IMR-90 (cell line): ENCODE results near the gene MMP25. TPM values are rescaled to one million over a fixed set of nuclear protein-coding genes. Genes with fewer than 3 reads are reported as not detected.

Source experiments
- ATAC-seq: fragments of 200-7000 bp; cut with Tn5 transposase; 2 replicates; pipeline ENCODE4 v1.9.1; 2020; ENCODE audit warnings: low read depth, mild to moderate bottlenecking, moderate library complexity
- BruUV-seq: library from RNA; stranded (reverse); fragments of 400-500 nt; replicated peaks from 2 replicates; lab custom pipeline; 2021; lab: Mats Ljungman, UMichigan
- CTCF ChIA-PET: fragments of 300-600 bp; formaldehyde crosslinking; extraction: SDS; loops from one replicate; lab custom pipeline; 2021; ENCODE audit warnings: antibody characterized with exemption; lab: Yijun Ruan, JAX
- POLR2A ChIA-PET: fragments of 300-600 bp; sonication (Branson Sonifier 250); formaldehyde crosslinking; loops from one replicate; lab custom pipeline; 2022; ENCODE audit warnings: antibody characterized with exemption; ENCODE audit not compliant: unreplicated experiment; lab: Charles Lee
- DNase-seq: peaks from one replicate; pipeline ENCODE4 v3.0.0; 2013
- H2AFZ ChIP-seq: replicated peaks from 2 replicates; pipeline ENCODE3; 2013; ENCODE audit warnings: low read length, mild to moderate bottlenecking; ENCODE audit not compliant: poor library complexity
- H2AK5ac ChIP-seq: 2 replicates; pipeline ENCODE4 v1.6.1; 2013; ENCODE audit warnings: low read depth, low read length, inconsistent platforms
- H2AK9ac ChIP-seq: replicated peaks from 2 replicates; pipeline ENCODE3; 2013; ENCODE audit warnings: mild to moderate bottlenecking, low read depth, low read length, moderate library complexity; ENCODE audit not compliant: poor library complexity
- H2BK120ac ChIP-seq: 2 replicates; pipeline ENCODE4 v1.6.1; 2013; ENCODE audit warnings: low read depth, low read length, inconsistent platforms
- H2BK15ac ChIP-seq: 3 replicates; pipeline ENCODE4 v1.6.1; 2013; ENCODE audit warnings: low read depth, low read length, inconsistent platforms
- H2BK20ac ChIP-seq: 2 replicates; pipeline ENCODE4 v1.6.1; 2013; ENCODE audit warnings: low read depth, mild to moderate bottlenecking, inconsistent platforms, low read length, moderate library complexity
- H2BK5ac ChIP-seq: 2 replicates; pipeline ENCODE4 v1.6.1; 2013; ENCODE audit warnings: mild to moderate bottlenecking, low read depth, low read length, inconsistent platforms; ENCODE audit not compliant: poor library complexity, severe bottlenecking
- H3K14ac ChIP-seq: replicated peaks from 2 replicates; pipeline ENCODE4 v1.6.1; 2013; ENCODE audit warnings: low read depth, low read length, inconsistent platforms
- H3K18ac ChIP-seq: 2 replicates; pipeline ENCODE4 v1.6.1; 2013; ENCODE audit warnings: low read depth, low read length, control low read depth
- H3K23ac ChIP-seq: 2 replicates; pipeline ENCODE4 v1.6.1; 2013; ENCODE audit warnings: low read depth, low read length, inconsistent platforms
- H3K27ac ChIP-seq: 2 replicates; pipeline ENCODE4 v1.5.1; 2013; ENCODE audit warnings: mild to moderate bottlenecking, control low read depth, low read length; ENCODE audit not compliant: insufficient read depth
- H3K27me3 ChIP-seq: 2 replicates; pipeline ENCODE4 v1.6.1; 2013; ENCODE audit warnings: low read length; ENCODE audit not compliant: control insufficient read depth, insufficient read depth
- H3K36me3 ChIP-seq: 2 replicates; pipeline ENCODE4 v1.6.1; 2013; ENCODE audit warnings: low read length, mixed read lengths; ENCODE audit not compliant: control insufficient read depth, insufficient read depth
- H3K4ac ChIP-seq: 2 replicates; pipeline ENCODE4 v1.6.1; 2013; ENCODE audit warnings: low read depth, low read length, inconsistent platforms
- H3K4me1 ChIP-seq: 2 replicates; pipeline ENCODE4 v1.6.1; 2013; ENCODE audit warnings: low read length, mixed read lengths; ENCODE audit not compliant: control insufficient read depth, insufficient read depth
- H3K4me2 ChIP-seq: 2 replicates; pipeline ENCODE4 v1.6.1; 2013; ENCODE audit warnings: low read depth, mild to moderate bottlenecking, control low read depth, low read length, moderate library complexity
- H3K4me3 ChIP-seq: 2 replicates; pipeline ENCODE4 v1.5.1; 2013; ENCODE audit warnings: low read depth, mild to moderate bottlenecking, control low read depth, low read length, moderate library complexity; ENCODE audit not compliant: insufficient read depth
- H3K56ac ChIP-seq: 2 replicates; pipeline ENCODE4 v1.6.1; 2013; ENCODE audit warnings: low read length, inconsistent platforms; ENCODE audit not compliant: insufficient read depth; ENCODE audit errors: extremely low read depth
- H3K79me1 ChIP-seq, 2 experiments: 2 replicates each; pipeline ENCODE4 v1.6.1; 2013; ENCODE audit warnings: low read length in 2 of 2, inconsistent platforms in 1 of 2, low read depth in 1 of 2
- H3K9ac ChIP-seq: 2 replicates; pipeline ENCODE4 v1.6.1; 2013; ENCODE audit warnings: low read depth, low read length, control low read depth
- H3K9me1 ChIP-seq: 2 replicates; pipeline ENCODE4 v1.6.1; 2013; ENCODE audit warnings: low read length, inconsistent platforms; ENCODE audit not compliant: insufficient read depth
- H3K9me3 ChIP-seq: 2 replicates; pipeline ENCODE4 v1.6.1; 2013; ENCODE audit warnings: low read length; ENCODE audit not compliant: control insufficient read depth, insufficient read depth
- H4K20me1 ChIP-seq: 2 replicates; pipeline ENCODE4 v1.6.1; 2013; ENCODE audit warnings: low read length, inconsistent platforms; ENCODE audit not compliant: insufficient read depth
- H4K5ac ChIP-seq: 2 replicates; pipeline ENCODE4 v1.6.1; 2013; ENCODE audit warnings: mild to moderate bottlenecking, low read depth, low read length, control low read depth
- H4K8ac ChIP-seq, 2 experiments: 2 replicates each; pipeline ENCODE4 v1.6.1; 2013; ENCODE audit warnings: low read depth in 2 of 2, low read length in 2 of 2, control low read depth in 1 of 2, inconsistent platforms in 1 of 2
- H4K91ac ChIP-seq: 2 replicates; pipeline ENCODE4 v1.6.1; 2013; ENCODE audit warnings: low read depth, low read length, inconsistent platforms; ENCODE audit not compliant: insufficient read depth
- BHLHE40 ChIP-seq: fragments of 150-350 bp; IDR thresholded peaks from 2 replicates; pipeline ENCODE4 v1.6.1; 2016; ENCODE audit warnings: mild to moderate bottlenecking, low read depth, low read length
- CEBPB ChIP-seq: IDR thresholded peaks from 2 replicates; pipeline ENCODE4 v1.6.1; 2012; ENCODE audit warnings: low read depth, low read length, improper control_type of control experiment
- CHD1 ChIP-seq: IDR thresholded peaks from 2 replicates; pipeline ENCODE4 v1.6.1; 2012; ENCODE audit warnings: low read depth, low read length, improper control_type of control experiment
- CTCF ChIP-seq: conservative IDR thresholded peaks from 2 replicates; pipeline ENCODE4 v1.5.1; 2012; ENCODE audit warnings: mild to moderate bottlenecking, low read depth, low read length, improper control_type of control experiment
- ELK1 ChIP-seq: fragments of 150-350 bp; IDR thresholded peaks from 2 replicates; pipeline ENCODE4 v1.6.1; 2016; ENCODE audit warnings: low read depth, mild to moderate bottlenecking, low read length, moderate library complexity, borderline replicate concordance
- MAFK ChIP-seq: IDR thresholded peaks from 2 replicates; pipeline ENCODE4 v1.6.1; 2012; ENCODE audit warnings: low read depth, low read length, improper control_type of control experiment
- MXI1 ChIP-seq: IDR thresholded peaks from 2 replicates; pipeline ENCODE4 v1.6.1; 2012; ENCODE audit warnings: low read depth, mild to moderate bottlenecking, low read length, moderate library complexity, borderline replicate concordance
- POLR2A ChIP-seq: IDR thresholded peaks from 2 replicates; pipeline ENCODE4 v1.6.1; 2012; ENCODE audit warnings: mild to moderate bottlenecking, low read depth, low read length
- RAD21 ChIP-seq: IDR thresholded peaks from 2 replicates; pipeline ENCODE4 v1.6.1; 2012; ENCODE audit warnings: low read length, improper control_type of control experiment
- RCOR1 ChIP-seq: IDR thresholded peaks from 2 replicates; pipeline ENCODE4 v1.6.1; 2012; ENCODE audit warnings: mild to moderate bottlenecking, low read length, improper control_type of control experiment; ENCODE audit not compliant: insufficient replicate concordance
- RFX5 ChIP-seq: IDR thresholded peaks from 2 replicates; pipeline ENCODE4 v1.8.0; 2012; ENCODE audit warnings: low read depth, mild to moderate bottlenecking, low read length, moderate library complexity
- USF2 ChIP-seq: fragments of 150-350 bp; IDR thresholded peaks from 2 replicates; pipeline ENCODE4 v1.6.1; 2017; ENCODE audit warnings: mild to moderate bottlenecking, antibody characterized with exemption, low read length, low read depth
- WGBS, 2 experiments: methylation state at CpG; one replicate each; pipeline versions ENCODE4 v1.1.5 to v1.1.7; 2013; ENCODE audit warnings: missing lambda C conversion rate in 2 of 2; ENCODE audit not compliant: insufficient read length in 1 of 2; ENCODE audit errors: extremely low coverage in 2 of 2; 5-methylcytosine and 5-hydroxymethylcytosine counted together
- dilution Hi-C: fragments of 300-500 bp; cut with HindIII; formaldehyde crosslinking; loops from one replicate; pipeline ENCODE4 v1.14.3; 2018; ENCODE audit warnings: low sequenced_read_pairs; ENCODE audit not compliant: unreplicated experiment
- in situ Hi-C: fragments of 300-500 bp; cut with MboI; formaldehyde crosslinking; loops from 3 replicates; pipeline ENCODE4 v1.14.3; 2019; ENCODE audit warnings: low sequenced_read_pairs, inconsistent platforms, mixed read lengths
- intact Hi-C: fragments of 100-400 bp; cut with micrococcal nuclease; formaldehyde crosslinking; loops from 2 replicates; pipeline ENCODE4 v1.10.0; 2022
- polyA plus RNA-seq, 3 experiments: library from polyadenylated mRNA; depleted of rRNA; stranded (reverse); fragments of >200 nt; gene quantifications; 2 replicates each; pipeline ENCODE4 v1.2.3, GENCODE V29; 2012; ENCODE audit warnings: low replicate concordance in 1 of 3
- total RNA-seq: library from RNA; depleted of rRNA; stranded (reverse); fragments of >200 nt; gene quantifications from 2 replicates; pipeline ENCODE4 v1.2.3, GENCODE V29; 2012

Gene MMP25
- total and polyA plus RNA-seq, 2 of the 4 experiments (the other 2 are of a cell fraction), result 0.07 TPM; not detected in 1

- Histone ChIP-seq H3K18ac (no peak overlapping the region), H4K91ac (no peak overlapping the region), H2BK15ac (no peak overlapping the region), H3K79me1 (no peaks in the 10 kb centered on the region), H3K23ac (no peak overlapping the region), H2AK5ac (no peak overlapping the region), H3K4ac (no peak overlapping the region), H3K9me3 (no peaks in the 10 kb centered on the region), H2AK9ac (no peak overlapping the region), H4K20me1 (no peaks in the 10 kb centered on the region), H2BK20ac (no peak overlapping the region), H3K9me1 (no peaks in the 10 kb centered on the region), H3K4me2 (no peak overlapping the region), H3K36me3 (no peaks in the 10 kb centered on the region), H4K8ac (no peak overlapping the region), H2AFZ (no peak overlapping the region), H4K5ac (no peak overlapping the region), H3K27ac (no peak overlapping the region), H3K9ac (no peak overlapping the region), H3K27me3 (peaks cover 14% of the 10 kb centered on the region), H3K56ac (no peak overlapping the region), H2BK120ac (no peak overlapping the region), H3K4me3 (no peak overlapping the region), H3K4me1 (no peaks in the 10 kb centered on the region), H3K14ac (no peak overlapping the region), H2BK5ac (no peak overlapping the region)
- ChIA-PET POLR2A (no interaction called here), CTCF (no interaction called here)
- intact Hi-C loops, result no loop called here
- in situ Hi-C loops, result no loop called here
- BruUV-seq, result no TSS peak
- dilution Hi-C loops, result no loop called here
- ATAC-seq, result no peak
- WGBS, 2 experiments, result no CpG with 5 or more reads among the region's 7 CpGs
- no peak for DNase-seq
- TF ChIP-seq BHLHE40 (no peak), CHD1 (no peak), RCOR1 (no peak), CEBPB (no peak), USF2 (no peak), MXI1 (no peak), RFX5 (no peak), MAFK (no peak), POLR2A (no peak), ELK1 (no peak), CTCF (no peak), RAD21 (no peak)
These were observed 38.8 kb downstream of the MMP25 start for GRCh38 chr16:3084969-3085670.
